GM21390 (cell line): ENCODE measurements around the gene TCF12.
"Not testable (repeated sequence)": the region's sequence is repeated elsewhere in the genome, so short reads cannot be mapped to it uniquely, and the experiment has no call there.

Source experiments
- ATAC-seq: cut with Tn5 transposase; IDR thresholded peaks from one replicate; pipeline ENCODE4 v1.9.1; 2021; ENCODE audit not compliant: unreplicated experiment

Gene TCF12

GRCh38 chr15:57089815-57090495, 171.5 kb downstream of the TCF12 start:
- no peak for ATAC-seq

- ATAC-seq = no peak
Measured at GRCh38 chr15:57090496-57090859, 172.0 kb downstream of the TCF12 start.

GRCh38 chr15:57091636-57092035, 173.2 kb downstream of the TCF12 start:
- ATAC-seq = no peak

- ATAC-seq = no peak
Measured at GRCh38 chr15:57092252-57092651, 173.8 kb downstream of the TCF12 start.

GRCh38 chr15:57094321-57095257, 176.1 kb downstream of the TCF12 start:
- no peak for ATAC-seq

- no peak for ATAC-seq
Measured at GRCh38 chr15:57095896-57096295, 177.5 kb downstream of the TCF12 start.

GRCh38 chr15:57097246-57097645, 178.8 kb downstream of the TCF12 start:
- ATAC-seq = no peak

GRCh38 chr15:57097919-57098543, 179.6 kb downstream of the TCF12 start:
- not testable (repeated sequence) for ATAC-seq

- no peak for ATAC-seq
Measured at GRCh38 chr15:57098896-57099295, 180.5 kb downstream of the TCF12 start.

GRCh38 chr15:57100136-57100539, 181.7 kb downstream of the TCF12 start:
- no peak for ATAC-seq

GRCh38 chr15:57102858-57103257, 184.4 kb downstream of the TCF12 start:
- no peak for ATAC-seq

GRCh38 chr15:57108296-57108695, 189.9 kb downstream of the TCF12 start:
- ATAC-seq = no peak

- no peak for ATAC-seq
Measured at GRCh38 chr15:57109005-57109404, 190.6 kb downstream of the TCF12 start.

GRCh38 chr15:57111002-57111401, 192.6 kb downstream of the TCF12 start:
- no peak for ATAC-seq

- no peak for ATAC-seq
Measured at GRCh38 chr15:57112178-57112577, 193.7 kb downstream of the TCF12 start.

GRCh38 chr15:57114070-57114469, 195.6 kb downstream of the TCF12 start:
- ATAC-seq = no peak

- ATAC-seq = peak; percentile 53
Measured at GRCh38 chr15:57118013-57118799, 199.8 kb downstream of the TCF12 start.

- ATAC-seq = no peak
Measured at GRCh38 chr15:57122080-57122840, 203.8 kb downstream of the TCF12 start.

- ATAC-seq = no peak
Measured at GRCh38 chr15:57124036-57124435, 205.6 kb downstream of the TCF12 start.

- ATAC-seq = no peak
Measured at GRCh38 chr15:57129064-57129463, 210.6 kb downstream of the TCF12 start.
